GM18520 (cell line): ENCODE measurements around the gene GRID1.
"Not testable (repeated sequence)": the region's sequence is repeated elsewhere in the genome, so short reads cannot be mapped to it uniquely, and the experiment has no call there.

Experiments
- ATAC-seq: cut with Tn5 transposase; IDR thresholded peaks from one replicate; pipeline ENCODE4 v1.9.1; 2021; ENCODE audit not compliant: unreplicated experiment

The GRID1 gene

GRCh38 chr10:86117051-86117450, 249.5 kb downstream of the GRID1 start:
- ATAC-seq, result no peak

GRCh38 chr10:86113983-86114382, 252.6 kb downstream of the GRID1 start:
- ATAC-seq, result no peak

GRCh38 chr10:86113501-86113900, 253.1 kb downstream of the GRID1 start:
- no peak for ATAC-seq

GRCh38 chr10:86113044-86113443, 253.6 kb downstream of the GRID1 start:
- no peak for ATAC-seq

GRCh38 chr10:86111902-86112545, 254.6 kb downstream of the GRID1 start:
- no peak for ATAC-seq

- no peak for ATAC-seq
Observed at GRCh38 chr10:86110156-86110786, 256.3 kb downstream of the GRID1 start.

GRCh38 chr10:86109421-86109820, 257.2 kb downstream of the GRID1 start:
- no peak for ATAC-seq

GRCh38 chr10:86108696-86109095, 257.9 kb downstream of the GRID1 start:
- ATAC-seq, result no peak

GRCh38 chr10:86107611-86108310, 258.8 kb downstream of the GRID1 start:
- ATAC-seq, result not testable (repeated sequence)

- no peak for ATAC-seq
Observed at GRCh38 chr10:86107131-86107530, 259.5 kb downstream of the GRID1 start.

GRCh38 chr10:86106616-86107015, 260.0 kb downstream of the GRID1 start:
- ATAC-seq, result no peak

- ATAC-seq, result no peak
Observed at GRCh38 chr10:86105640-86106039, 261.0 kb downstream of the GRID1 start.

GRCh38 chr10:86105181-86105580, 261.4 kb downstream of the GRID1 start:
- no peak for ATAC-seq

GRCh38 chr10:86104611-86105145, 261.9 kb downstream of the GRID1 start:
- ATAC-seq, result no peak

- ATAC-seq, result no peak
Observed at GRCh38 chr10:86104156-86104555, 262.4 kb downstream of the GRID1 start.

- no peak for ATAC-seq
Observed at GRCh38 chr10:86103391-86104101, 263.0 kb downstream of the GRID1 start.

GRCh38 chr10:86102451-86102850, 264.1 kb downstream of the GRID1 start:
- no peak for ATAC-seq

GRCh38 chr10:86102031-86102430, 264.6 kb downstream of the GRID1 start:
- ATAC-seq, result no peak

- ATAC-seq, result no peak
Observed at GRCh38 chr10:86100581-86101061, 266.0 kb downstream of the GRID1 start.

- ATAC-seq, result no peak
Observed at GRCh38 chr10:86099542-86100334, 266.9 kb downstream of the GRID1 start.
